Measurements from ENCODE around the gene RBM28. TPM values are rescaled to one million over a fixed set of nuclear protein-coding genes. Genes with fewer than 3 reads are reported as not detected.

RBM28 gene
- total RNA-seq, 4 donors from 2014 or later = 9.0 to 341 (median 34.2) TPM

GRCh38 chr7:128318691-128319090 lies 25.0 kb downstream of the RBM28 start:
- peaks cover 0 to 69% (median 32%) of the 10 kb centered on the region in 4 donors for H3K36me3 ChIP-seq
- H3K27me3 ChIP-seq = no peaks in the 10 kb centered on the region
- DNase-seq = no peak
- no peak overlapping the region for H3K4me3 ChIP-seq
- in situ Hi-C loops (cut with MboI; ENCODE audit: low pct_ligation_motif_present in 1 of 4, low pct_unique_long_range_greater_than_20kb in 1 of 4, low sequenced_read_pairs in 3 of 4) (no loop called here), intact Hi-C loops (cut with DNase I; ENCODE audit: low total_unique reads) (no loop called here)
- H3K9me3 ChIP-seq = no peaks in the 10 kb centered on the region
- TF ChIP-seq, protein P1, sequence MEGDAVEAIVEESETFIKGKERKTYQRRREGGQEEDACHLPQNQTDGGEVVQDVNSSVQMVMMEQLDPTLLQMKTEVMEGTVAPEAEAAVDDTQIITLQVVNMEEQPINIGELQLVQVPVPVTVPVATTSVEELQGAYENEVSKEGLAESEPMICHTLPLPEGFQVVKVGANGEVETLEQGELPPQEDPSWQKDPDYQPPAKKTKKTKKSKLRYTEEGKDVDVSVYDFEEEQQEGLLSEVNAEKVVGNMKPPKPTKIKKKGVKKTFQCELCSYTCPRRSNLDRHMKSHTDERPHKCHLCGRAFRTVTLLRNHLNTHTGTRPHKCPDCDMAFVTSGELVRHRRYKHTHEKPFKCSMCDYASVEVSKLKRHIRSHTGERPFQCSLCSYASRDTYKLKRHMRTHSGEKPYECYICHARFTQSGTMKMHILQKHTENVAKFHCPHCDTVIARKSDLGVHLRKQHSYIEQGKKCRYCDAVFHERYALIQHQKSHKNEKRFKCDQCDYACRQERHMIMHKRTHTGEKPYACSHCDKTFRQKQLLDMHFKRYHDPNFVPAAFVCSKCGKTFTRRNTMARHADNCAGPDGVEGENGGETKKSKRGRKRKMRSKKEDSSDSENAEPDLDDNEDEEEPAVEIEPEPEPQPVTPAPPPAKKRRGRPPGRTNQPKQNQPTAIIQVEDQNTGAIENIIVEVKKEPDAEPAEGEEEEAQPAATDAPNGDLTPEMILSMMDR (IDR thresholded peaks at IDR 0.05) = no peak
- TF ChIP-seq POLR2A (IDR thresholded peaks at IDR 0.05) = no peak
- no peak for TF ChIP-seq POLR2AphosphoS5 (IDR thresholded peaks at IDR 0.05)
- no peaks in the 10 kb centered on the region for H3K4me1 ChIP-seq
- H3K27ac ChIP-seq = no peak overlapping the region
- WGBS, 2 donors (ENCODE audit: low coverage in 1 of 2) = 75 to 84% methylated on average over 5 of the region's 5 CpGs

- 94 to 100% methylated on average over 1 to 3 of the region's 3 CpGs for WGBS, 2 donors (ENCODE audit: low coverage in 1 of 2)
- in situ Hi-C loops (cut with MboI; ENCODE audit: low pct_ligation_motif_present in 1 of 4, low pct_unique_long_range_greater_than_20kb in 1 of 4, low sequenced_read_pairs in 3 of 4) = no loop called here
Observed at GRCh38 chr7:128311013-128311412, 32.7 kb downstream of the RBM28 start.

DNA sequence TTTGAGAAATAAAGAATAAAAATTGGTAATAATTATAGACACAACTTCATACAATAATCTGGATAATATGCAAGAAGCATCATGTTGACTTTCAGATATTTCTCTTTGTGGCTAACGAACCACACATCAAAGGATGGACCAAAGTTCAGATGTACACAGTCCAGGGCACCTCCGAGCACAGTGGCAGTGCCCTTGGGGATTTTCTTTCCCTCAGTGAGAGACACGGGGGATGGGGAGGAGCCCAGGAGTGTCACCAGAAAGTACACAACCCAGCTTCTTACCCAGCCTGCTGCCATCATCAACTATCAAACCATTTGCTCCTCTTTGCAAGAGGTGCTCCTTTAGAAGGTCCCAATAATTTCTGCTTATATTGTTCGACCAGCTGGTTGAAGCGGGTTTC lies 33.2 kb downstream of the RBM28 start:
- no peaks in the 10 kb centered on the region for H3K9me3 ChIP-seq
- no peak for TF ChIP-seq POLR2A (IDR thresholded peaks at IDR 0.05)
- TF ChIP-seq EP300 (IDR thresholded peaks at IDR 0.05; ENCODE audit: low read depth) = no peak
- TF ChIP-seq POLR2AphosphoS5 (IDR thresholded peaks at IDR 0.05) = no peak
- TF ChIP-seq, protein P1 (IDR thresholded peaks at IDR 0.05) = no peak
- H3K4me1 ChIP-seq = no peaks in the 10 kb centered on the region
- H3K27ac ChIP-seq = no peak overlapping the region
- no peak for DNase-seq
- H3K27me3 ChIP-seq = no peaks in the 10 kb centered on the region
- in situ Hi-C loops (cut with MboI; ENCODE audit: low pct_ligation_motif_present in 1 of 4, low pct_unique_long_range_greater_than_20kb in 1 of 4, low sequenced_read_pairs in 3 of 4) (no loop called here), intact Hi-C loops (cut with DNase I; ENCODE audit: low total_unique reads) (no loop called here)
- WGBS, 2 donors (ENCODE audit: low coverage in 1 of 2) = 48 to 74% methylated on average over 3 to 5 of the region's 5 CpGs
- H3K4me3 ChIP-seq = no peak overlapping the region
- H3K36me3 ChIP-seq = peaks cover 0 to 65% (median 26%) of the 10 kb centered on the region in 4 donors

More at GRCh38 chr7:128311013-128311412, 32.7 kb downstream of the RBM28 start:
- no peaks in the 10 kb centered on the region for H3K9me3 ChIP-seq
- intact Hi-C loops (cut with DNase I; ENCODE audit: low total_unique reads) = no loop called here
- no peak for DNase-seq
- no peaks in the 10 kb centered on the region for H3K27me3 ChIP-seq
- no peak overlapping the region for H3K27ac ChIP-seq
- H3K36me3 ChIP-seq = peaks cover 0 to 69% (median 26%) of the 10 kb centered on the region in 4 donors
- no peak overlapping the region for H3K4me3 ChIP-seq
- no peaks in the 10 kb centered on the region for H3K4me1 ChIP-seq
- no peak for TF ChIP-seq POLR2A (IDR thresholded peaks at IDR 0.05)

- H3K4me3 ChIP-seq = no peak overlapping the region
- peaks cover 0 to 60% (median 24%) of the 10 kb centered on the region in 4 donors for H3K36me3 ChIP-seq
- no peaks in the 10 kb centered on the region for H3K27me3 ChIP-seq
- no peak overlapping the region for H3K27ac ChIP-seq
- TF ChIP-seq POLR2A (IDR thresholded peaks at IDR 0.05) (no peak), EP300 (IDR thresholded peaks at IDR 0.05; ENCODE audit: low read depth) (no peak), POLR2AphosphoS5 (IDR thresholded peaks at IDR 0.05) (no peak)
- TF ChIP-seq, protein P1 (IDR thresholded peaks at IDR 0.05) = no peak
- in situ Hi-C loops (cut with MboI; ENCODE audit: low pct_ligation_motif_present in 1 of 4, low pct_unique_long_range_greater_than_20kb in 1 of 4, low sequenced_read_pairs in 3 of 4) (no loop called here), intact Hi-C loops (cut with DNase I; ENCODE audit: low total_unique reads) (no loop called here)
- H3K9me3 ChIP-seq = no peaks in the 10 kb centered on the region
- no peaks in the 10 kb centered on the region for H3K4me1 ChIP-seq
- no peak for DNase-seq
- 94 to 95% methylated on average over 4 to 5 of the region's 5 CpGs for WGBS, 2 donors (ENCODE audit: low coverage in 1 of 2)
Observed at GRCh38 chr7:128309976-128310375, 33.7 kb downstream of the RBM28 start.

DNA sequence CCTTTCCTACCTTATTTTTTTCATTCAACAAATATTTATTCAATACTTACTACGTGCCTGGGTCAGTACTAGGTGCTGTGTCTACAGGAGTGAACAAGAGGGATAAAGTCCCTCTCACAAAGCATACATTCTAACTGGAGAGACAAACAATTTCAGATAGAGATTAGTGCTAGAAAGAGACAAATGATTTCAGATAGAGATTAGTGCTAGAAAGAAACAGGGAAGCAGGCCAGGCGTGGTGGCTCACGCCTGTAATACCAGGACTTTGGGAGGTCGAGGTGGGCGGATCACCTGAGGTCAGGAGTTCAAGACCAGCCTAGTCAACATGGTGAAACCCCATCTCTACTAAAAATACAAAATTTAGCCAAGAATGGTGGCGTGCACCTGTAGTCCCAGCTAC lies 34.6 kb downstream of the RBM28 start:
- TF ChIP-seq EP300 (IDR thresholded peaks at IDR 0.05; ENCODE audit: low read depth) (no peak), POLR2A (IDR thresholded peaks at IDR 0.05) (no peak), POLR2AphosphoS5 (IDR thresholded peaks at IDR 0.05) (no peak)
- TF ChIP-seq, protein P1 (IDR thresholded peaks at IDR 0.05) = no peak
- Histone ChIP-seq H3K4me3 (no peak overlapping the region), H3K27ac (no peak overlapping the region), H3K4me1 (no peaks in the 10 kb centered on the region), H3K27me3 (no peaks in the 10 kb centered on the region), H3K36me3 (peaks cover 0 to 52% (median 20%) of the 10 kb centered on the region in 4 donors), H3K9me3 (no peaks in the 10 kb centered on the region)
- WGBS, 2 donors (ENCODE audit: low coverage in 1 of 2) = 92 to 94% methylated on average over 2 to 6 of the region's 6 CpGs
- intact Hi-C loops (cut with DNase I; ENCODE audit: low total_unique reads) (no loop called here), in situ Hi-C loops (cut with MboI; ENCODE audit: low pct_ligation_motif_present in 1 of 4, low pct_unique_long_range_greater_than_20kb in 1 of 4, low sequenced_read_pairs in 3 of 4) (no loop called here)
- DNase-seq = no peak

Data from transverse colon (tissue), 4 donors.